T1000 (cell line): ENCODE data around the gene NOP16.

ENCODE experiments used
- DNase-seq: peaks from one replicate; lab custom pipeline; 2025; ENCODE audit warnings: mixed read lengths; lab: John Stamatoyannopoulos, UW

The NOP16 gene

DNA sequence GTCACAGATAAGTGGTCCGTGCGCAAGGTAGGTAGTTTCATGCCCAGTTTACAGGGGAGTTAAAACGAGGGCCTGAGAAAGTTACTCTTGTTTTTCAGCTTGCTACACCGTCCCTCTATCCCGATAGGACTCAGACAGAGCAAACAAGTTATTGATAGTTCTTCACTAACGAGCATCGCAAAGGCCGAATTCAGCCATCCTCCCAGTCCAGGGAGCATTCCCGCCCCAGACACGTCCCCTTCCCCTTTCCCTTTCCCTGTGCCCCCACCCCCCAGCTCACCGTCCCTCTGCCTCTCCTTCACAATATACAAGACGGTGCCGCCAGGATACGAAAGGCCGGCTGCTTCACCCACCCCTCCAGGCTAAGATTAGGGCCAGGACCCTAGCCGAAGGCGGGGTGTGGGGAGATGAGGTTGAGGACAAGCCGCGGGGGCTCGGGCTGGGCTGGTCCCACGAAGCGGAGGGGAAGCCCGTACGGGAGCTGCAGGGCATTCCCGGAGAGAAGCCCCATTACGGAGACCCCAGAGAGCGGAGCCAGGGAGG is 27.4 kb downstream of the NOP16 start:
- DNase-seq: no peak

DNA sequence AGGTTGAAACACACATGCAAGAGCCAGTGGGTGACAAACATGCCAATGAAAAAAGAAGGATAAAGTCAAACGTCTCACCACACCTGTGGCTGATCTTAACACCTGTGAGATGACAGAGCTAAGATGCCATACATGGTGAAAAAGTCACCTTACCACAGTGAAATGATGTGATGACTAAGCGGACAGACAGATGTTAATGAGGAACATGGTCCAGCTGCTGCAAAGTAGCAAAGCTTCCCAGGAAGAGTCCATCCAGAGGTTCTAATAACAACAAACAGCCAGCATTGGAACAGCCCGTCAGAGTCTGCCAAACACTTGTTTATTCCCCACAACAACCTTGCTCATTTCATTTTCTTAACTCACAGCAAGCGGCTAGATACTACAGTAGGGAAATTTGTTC is 28.7 kb downstream of the NOP16 start:
- DNase-seq: no peak

DNA sequence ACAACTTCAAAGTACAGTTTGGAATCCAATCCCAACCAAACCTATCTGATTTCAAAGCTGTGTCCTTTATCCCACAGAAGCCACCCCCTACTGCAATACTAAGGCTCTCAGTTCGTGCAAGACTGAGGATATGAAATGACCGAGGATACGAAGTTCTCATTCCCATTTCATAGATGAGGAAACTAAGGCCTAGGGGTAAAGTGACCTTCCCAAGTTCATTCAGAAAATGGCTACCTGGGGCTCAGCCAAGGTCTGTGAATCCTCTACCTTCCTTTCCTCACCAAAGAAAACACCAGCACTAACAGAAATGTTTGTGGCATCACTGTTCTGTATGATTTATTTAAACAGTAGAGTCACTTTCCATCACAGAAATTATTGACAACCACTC is 32.2 kb downstream of the NOP16 start:
- DNase-seq: no peak

DNA sequence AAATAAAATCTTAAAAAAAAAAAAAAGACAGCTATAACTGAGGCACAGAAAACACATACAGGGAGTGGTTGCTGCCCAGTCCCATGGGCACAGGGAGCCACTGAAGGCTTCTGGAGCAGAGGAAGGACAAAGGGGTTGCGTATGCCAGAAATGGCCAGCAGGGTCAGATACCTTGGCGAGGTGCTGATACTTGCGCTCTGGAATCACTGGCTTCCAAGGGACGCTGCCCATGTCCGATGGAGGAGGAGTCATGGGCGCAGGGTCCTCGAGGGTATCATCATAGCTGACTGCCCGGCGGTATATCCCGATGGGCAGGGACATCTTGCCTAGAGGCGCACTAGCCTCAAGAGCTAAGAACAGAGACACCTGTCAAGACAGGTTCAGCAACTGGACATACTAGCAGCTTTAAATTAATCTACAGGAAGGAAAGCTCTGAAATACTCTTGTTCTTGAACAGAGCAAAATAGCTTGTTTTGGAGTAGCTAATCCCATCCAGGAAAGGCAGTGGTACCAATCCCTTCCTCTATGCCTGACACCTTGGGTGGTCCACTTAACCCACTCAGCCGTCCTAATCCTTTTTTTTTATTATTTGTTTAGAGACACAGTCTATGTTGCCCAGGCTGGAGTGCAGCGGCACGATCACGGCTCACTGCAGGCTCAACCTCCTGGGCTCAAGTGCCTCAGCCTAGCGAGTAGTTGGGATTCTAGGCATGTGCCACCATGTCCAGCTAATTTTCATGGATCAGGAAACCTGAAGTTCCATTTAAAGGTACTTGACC is 32.8 kb downstream of the NOP16 start:
- no peak for DNase-seq

DNA sequence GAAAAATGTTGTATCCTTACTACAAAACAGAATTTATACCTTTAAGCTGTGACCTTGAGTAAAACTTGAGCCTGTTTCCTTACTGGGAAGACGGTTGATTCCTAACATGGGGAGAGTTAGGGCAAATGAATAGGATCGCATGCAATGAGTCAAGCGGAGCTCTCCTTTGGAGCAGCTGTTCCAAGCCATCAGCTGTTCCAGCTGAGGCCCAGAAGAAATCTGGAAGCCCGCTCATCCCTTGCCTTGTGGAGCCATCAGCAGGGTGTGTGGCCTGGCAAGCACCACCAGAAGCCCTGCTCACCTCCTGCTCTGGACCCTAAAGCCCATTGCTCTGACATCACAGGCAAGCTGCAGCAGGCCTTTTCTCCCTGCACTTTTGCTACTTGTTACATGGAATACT is 34.9 kb downstream of the NOP16 start:
- DNase-seq: no peak

DNA sequence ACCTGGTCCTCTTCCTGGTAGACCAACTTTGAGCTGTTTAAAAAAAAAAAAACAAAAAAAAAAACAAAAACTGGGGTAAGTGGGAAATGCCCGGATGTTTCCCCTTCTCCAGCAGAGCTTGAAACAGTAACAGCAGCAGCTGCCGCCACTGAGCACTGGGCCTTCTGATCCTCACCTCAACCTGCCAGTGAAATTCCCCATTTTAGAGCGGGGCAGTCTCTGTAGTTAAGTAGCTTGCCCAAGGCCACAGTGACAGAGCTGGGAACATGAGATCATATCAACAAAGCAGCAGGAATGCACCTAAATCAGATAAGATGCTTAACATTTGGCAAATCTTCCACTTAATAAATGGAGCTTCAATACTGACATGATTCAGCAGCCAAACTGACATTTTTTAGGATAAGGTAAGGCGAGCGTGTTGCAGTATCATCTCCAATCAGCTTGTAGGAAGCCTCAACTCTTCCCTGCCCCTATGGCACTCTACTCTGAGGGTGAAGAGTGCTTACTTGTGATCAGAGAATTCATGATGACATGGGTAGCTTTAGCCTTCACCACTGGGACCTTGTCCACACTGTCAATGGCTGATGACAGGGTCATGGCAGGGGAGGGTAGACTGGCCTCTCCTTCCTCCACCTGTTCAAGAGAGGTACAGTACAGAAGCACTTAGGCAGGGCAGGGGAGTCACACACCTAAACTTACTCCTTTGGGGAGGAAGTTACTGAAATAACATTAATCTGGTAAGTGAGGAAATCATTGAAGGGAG is 36.1 kb downstream of the NOP16 start:
- no peak for DNase-seq

DNA sequence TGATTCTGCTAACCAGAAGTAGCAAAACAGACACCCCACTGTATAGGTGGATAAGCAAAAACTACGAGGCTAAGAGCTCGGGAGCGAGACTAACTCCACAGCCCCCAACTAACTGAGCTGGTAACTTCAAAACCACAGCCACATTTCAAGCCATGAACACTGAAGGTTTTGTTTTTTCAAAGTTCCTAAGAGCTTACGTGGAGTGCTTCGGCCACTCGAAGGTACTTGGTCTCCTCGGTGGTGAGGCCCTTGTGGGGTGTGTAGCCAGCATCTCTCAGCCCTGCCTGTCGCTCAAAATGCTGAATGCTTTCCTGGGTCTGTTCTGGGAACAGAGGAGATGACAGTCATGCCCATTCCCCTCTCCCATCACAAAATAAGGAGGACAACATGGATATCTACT is 38.0 kb downstream of the NOP16 start:
- no peak for DNase-seq

DNA sequence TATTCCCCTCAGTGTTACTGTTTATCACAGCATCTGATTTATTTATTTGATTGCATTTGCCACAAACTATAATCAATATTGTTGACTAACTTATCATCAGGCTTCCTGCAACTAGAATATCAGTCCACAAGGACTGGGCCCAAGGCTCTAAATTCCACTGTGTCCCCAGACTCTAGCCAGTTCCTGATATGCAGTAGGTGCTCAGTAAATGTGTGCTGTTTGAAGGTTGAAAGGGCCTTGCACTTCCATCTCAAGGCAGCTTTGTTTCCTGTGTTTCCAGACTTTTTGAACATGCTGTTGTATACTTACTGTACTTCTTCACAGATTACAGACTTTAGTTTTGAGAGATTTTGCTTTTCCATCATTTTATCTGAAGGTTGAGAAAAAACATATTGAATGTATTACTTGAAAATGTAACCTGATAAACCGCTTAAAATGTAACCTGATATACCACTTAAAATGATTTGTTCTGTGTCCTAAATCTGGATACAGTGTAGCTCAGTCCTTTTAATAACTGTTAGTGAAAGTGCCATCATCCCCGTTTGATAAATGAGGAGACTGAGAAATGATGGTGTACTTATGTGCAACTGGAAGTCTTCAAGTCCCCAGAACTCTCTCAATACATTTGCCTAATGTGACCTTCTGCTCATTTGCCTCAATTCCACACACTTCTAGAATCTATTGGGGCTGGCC is 45.5 kb downstream of the NOP16 start:
- no peak for DNase-seq

DNA sequence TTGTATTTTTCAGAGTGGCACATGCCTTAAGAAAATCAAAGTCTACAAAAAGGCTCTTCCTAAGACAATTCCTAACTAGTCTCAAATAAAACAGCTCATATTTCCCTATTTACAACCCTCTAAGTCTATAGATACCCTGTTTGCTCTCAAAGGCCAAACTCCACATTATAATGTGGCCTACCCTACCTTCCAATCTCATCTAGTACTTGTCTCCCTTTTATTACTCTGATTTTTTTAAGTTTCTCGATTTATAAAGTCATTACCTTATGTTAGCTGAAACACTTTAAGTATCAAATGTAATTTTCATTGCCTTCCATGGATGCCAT is 46.3 kb downstream of the NOP16 start:
- DNase-seq: no peak

DNA sequence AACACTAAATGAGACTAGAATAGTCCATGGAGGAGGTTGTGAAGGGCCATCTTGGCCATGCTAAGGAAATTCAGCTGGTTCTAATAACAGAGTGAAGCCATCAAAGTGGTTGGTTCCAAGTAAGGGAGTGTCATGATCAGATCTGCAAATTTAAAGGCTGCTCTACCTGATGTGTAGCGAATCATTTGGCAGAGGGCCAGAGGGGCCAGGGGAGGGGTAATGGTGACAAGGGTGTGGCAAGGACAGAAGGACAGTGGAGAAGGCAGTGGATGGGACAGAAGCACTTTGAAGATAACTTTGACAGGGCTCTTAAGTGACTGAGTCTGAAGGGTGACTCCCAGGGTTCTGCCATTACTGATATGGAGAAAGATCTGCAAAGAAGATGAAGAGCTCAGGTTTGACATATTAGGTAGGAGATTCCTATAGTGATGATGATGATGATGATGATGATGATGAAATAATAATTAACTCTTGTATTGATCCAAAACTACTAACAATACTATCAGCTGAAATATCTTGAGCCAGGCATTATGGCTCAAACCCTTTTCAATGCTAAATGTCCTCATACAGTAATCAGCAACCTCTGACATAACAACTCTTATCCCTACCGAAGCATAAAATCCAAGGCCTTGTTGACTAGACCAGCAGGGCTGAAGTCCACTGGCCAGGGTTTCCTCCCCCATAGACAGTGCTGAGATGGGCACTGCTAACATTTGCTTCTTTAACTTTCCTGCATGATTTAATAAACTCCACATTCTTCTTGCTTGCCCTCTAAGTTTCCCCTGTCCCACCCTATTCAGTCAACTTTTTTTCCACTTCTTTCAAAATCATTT is 46.9 kb downstream of the NOP16 start:
- DNase-seq: no peak

DNA sequence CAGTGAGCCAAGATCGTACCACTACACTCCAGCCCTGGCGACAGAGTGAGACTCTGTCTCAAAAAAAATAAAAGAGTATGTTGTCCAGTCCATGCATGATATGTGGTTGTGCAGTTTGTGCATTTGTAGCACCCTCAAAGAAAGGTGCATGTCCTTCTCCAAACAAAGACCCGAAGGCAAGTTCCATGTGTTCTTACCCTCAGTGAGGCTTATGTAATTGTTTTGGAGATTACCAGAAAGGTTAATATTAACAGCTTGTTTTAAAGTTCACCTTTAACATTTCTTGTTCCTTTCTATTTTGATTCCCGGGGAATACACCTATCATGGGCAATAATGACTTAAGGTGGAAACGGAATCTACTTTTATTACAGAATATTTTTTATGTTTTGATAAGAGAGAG is 49.1 kb downstream of the NOP16 start:
- DNase-seq: no peak

DNA sequence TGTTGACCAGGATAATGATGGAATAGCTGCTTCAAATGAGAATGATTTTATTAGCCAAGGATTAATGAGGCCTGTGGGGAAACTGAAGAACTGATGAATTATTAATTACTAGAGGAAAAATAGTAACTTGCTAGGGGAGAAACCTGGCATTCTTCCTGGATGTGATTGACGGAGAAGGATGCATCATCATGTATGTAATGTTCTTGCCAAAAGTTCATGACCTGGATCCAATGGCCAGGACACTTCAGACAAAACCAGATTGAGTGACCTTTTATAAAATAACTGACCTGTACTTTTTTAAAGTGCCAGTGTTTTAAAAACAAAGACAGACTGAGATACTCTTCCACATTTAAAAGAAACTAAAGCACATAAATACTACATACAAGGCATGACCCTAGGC is 50.5 kb downstream of the NOP16 start:
- no peak for DNase-seq

DNA sequence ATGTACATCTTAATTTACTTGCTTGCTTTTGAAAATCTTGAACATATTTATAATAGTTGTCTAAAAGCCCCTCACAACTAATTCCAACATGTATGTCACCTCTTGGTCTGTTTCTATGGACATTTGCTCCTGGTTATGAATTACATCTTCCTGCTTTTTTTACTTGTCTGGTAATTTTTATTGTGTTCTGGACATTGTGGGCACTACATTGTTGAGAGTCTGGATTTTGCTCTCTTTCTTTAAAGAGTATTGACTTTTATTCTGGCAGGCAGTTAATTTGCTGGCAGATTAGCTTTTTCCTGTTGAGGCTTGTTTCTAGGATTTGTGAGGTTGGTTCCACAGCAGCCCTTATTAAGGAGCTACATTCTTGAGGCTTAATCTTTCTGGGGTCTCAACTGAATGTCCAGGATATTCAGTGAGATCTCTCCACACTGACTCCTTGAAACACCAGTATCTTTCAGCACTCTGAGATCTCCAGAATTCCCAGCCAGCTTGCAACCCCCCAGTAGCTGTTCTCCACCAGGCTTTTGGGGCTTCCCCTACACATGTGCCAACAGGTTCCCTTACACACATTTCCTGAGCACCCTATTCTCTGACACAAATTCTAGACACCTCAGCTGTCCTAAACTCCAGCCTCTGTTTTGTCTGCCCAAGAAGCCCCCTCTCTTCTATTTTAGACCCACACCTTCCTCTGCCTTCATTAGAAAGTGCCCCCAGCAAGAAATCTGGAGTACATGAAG is 54.2 kb downstream of the NOP16 start:
- no peak for DNase-seq
